ENCODE data around the gene PMFBP1.

PMFBP1 gene

GRCh38 chr16:72187551-72187950 lies 15.6 kb upstream of the PMFBP1 start:
- no peak for DNase-seq

- DNase-seq = no peak
Observed at GRCh38 chr16:72182976-72183375, 11.0 kb upstream of the PMFBP1 start.

- DNase-seq = no peak
Observed at GRCh38 chr16:72179204-72179970, 7.4 kb upstream of the PMFBP1 start.

GRCh38 chr16:72174726-72175125 lies 2.8 kb upstream of the PMFBP1 start:
- no peak for DNase-seq

- DNase-seq = no peak
Observed at GRCh38 chr16:72173997-72174396, 2.0 kb upstream of the PMFBP1 start.

- DNase-seq = no peak
Observed at GRCh38 chr16:72171236-72171635, 719 bp downstream of the PMFBP1 start.

GRCh38 chr16:72169708-72170107 lies 2.2 kb downstream of the PMFBP1 start:
- no peak for DNase-seq

GRCh38 chr16:72168365-72168764 lies 3.6 kb downstream of the PMFBP1 start:
- no peak for DNase-seq

GRCh38 chr16:72166954-72167561 lies 4.9 kb downstream of the PMFBP1 start:
- DNase-seq = no peak

- DNase-seq = no peak
Observed at GRCh38 chr16:72166151-72166550, 5.8 kb downstream of the PMFBP1 start.

GRCh38 chr16:72164691-72165090 lies 7.3 kb downstream of the PMFBP1 start:
- no peak for DNase-seq

- DNase-seq = no peak
Observed at GRCh38 chr16:72162105-72162692, 9.8 kb downstream of the PMFBP1 start.

- DNase-seq = no peak
Observed at GRCh38 chr16:72159801-72160200, 12.2 kb downstream of the PMFBP1 start.

- no peak for DNase-seq
Observed at GRCh38 chr16:72159386-72159785, 12.6 kb downstream of the PMFBP1 start.

GRCh38 chr16:72149676-72150464 lies 22.1 kb downstream of the PMFBP1 start:
- DNase-seq = no peak

GRCh38 chr16:72142476-72142875 lies 29.5 kb downstream of the PMFBP1 start:
- no peak for DNase-seq

GRCh38 chr16:72139908-72140307 lies 32.0 kb downstream of the PMFBP1 start:
- DNase-seq = no peak

- DNase-seq = no peak
Observed at GRCh38 chr16:72138064-72138572, 33.8 kb downstream of the PMFBP1 start.

- no peak for DNase-seq
Observed at GRCh38 chr16:72137380-72138063, 34.4 kb downstream of the PMFBP1 start.

- no peak for DNase-seq
Observed at GRCh38 chr16:72134507-72134906, 37.4 kb downstream of the PMFBP1 start.

GRCh38 chr16:72132726-72133125 lies 39.2 kb downstream of the PMFBP1 start:
- no peak for DNase-seq

GRCh38 chr16:72131036-72131435 lies 40.9 kb downstream of the PMFBP1 start:
- DNase-seq = no peak
